Activated CD8-positive, alpha-beta memory T cell treated with anti-CD3 and anti-CD28 coated beads, Interleukin-2, amount 50 U/mL, for 24 hours (primary cell): ENCODE measurements around the gene C12orf56.
"Not testable (repeated sequence)": the region's sequence is repeated elsewhere in the genome, so short reads cannot be mapped to it uniquely, and the experiment has no call there.

Experiments used
- DNase-seq: peaks from one replicate; pipeline ENCODE4 v3.0.0-alpha.2; 2020; ENCODE audit errors: extremely low read depth

C12orf56 gene

DNA sequence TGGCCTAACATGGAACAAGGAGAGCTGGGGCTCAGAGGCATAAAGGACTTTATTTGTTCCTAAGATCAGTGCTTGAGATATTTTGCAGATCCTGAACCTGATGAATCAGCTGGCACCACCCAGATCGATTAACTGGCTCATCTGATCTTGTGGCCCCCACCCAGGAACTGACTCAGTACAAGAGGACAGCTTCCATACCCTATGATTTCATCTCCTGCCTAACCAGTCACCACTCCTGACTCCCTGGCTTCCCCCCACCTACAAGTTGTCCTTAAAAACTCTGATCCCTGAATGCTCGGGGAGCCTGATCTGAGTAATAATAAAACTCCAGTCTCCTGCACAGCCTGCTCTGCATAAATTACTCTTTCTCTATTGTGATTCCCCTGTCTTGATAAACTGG is 5.1 kb downstream of the C12orf56 start:
- no peak for DNase-seq

DNA sequence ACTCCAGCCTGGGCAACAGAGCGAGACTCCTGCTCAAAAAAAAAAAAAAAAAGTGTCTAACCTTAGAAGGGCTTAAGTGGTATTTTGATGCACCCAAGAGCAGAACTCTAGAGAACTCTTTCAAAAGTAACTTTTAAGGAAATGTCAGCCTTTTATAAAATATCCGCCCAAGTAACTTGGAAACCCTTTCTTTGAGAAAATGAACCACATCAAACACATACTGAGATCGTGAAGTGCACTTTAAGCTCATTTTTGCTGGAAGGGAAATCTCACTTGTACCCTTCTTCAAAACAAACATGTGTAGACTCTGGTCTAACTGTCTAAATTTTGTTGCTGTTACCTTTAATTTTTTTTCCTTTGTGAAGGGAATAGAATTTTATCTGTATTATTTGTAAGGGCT is 5.5 kb downstream of the C12orf56 start:
- no peak for DNase-seq

- no peak for DNase-seq
Observed at GRCh38 chr12:64383675-64384074, 6.9 kb downstream of the C12orf56 start.

- DNase-seq = no peak
Observed at GRCh38 chr12:64362721-64363305, 27.7 kb downstream of the C12orf56 start.

GRCh38 chr12:64361173-64361572 is 29.4 kb downstream of the C12orf56 start:
- DNase-seq = not testable (repeated sequence)

- DNase-seq = not testable (repeated sequence)
Observed at GRCh38 chr12:64356209-64356608, 34.3 kb downstream of the C12orf56 start.

GRCh38 chr12:64352181-64352580 is 38.4 kb downstream of the C12orf56 start:
- no peak for DNase-seq

- DNase-seq = no peak
Observed at GRCh38 chr12:64351265-64351664, 39.3 kb downstream of the C12orf56 start.

DNA sequence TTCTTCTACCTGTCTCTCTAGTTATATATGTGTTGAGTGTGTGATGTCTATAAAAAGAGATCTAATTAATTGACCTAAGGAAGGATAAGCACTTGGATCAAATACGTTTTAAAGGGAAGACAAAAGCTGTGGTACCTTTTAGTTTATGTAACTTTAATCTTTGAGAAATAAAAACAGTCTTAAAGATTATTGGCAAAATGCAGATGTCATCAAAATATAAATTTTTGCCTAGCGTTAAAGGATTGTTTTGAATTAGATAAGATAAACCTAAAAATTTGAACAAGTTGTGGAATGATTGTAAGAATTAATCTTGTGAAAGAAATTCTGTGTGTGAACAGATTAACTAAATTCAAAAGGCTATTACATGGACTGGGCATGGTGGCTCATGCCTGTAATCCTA is 42.9 kb downstream of the C12orf56 start:
- no peak for DNase-seq

DNA sequence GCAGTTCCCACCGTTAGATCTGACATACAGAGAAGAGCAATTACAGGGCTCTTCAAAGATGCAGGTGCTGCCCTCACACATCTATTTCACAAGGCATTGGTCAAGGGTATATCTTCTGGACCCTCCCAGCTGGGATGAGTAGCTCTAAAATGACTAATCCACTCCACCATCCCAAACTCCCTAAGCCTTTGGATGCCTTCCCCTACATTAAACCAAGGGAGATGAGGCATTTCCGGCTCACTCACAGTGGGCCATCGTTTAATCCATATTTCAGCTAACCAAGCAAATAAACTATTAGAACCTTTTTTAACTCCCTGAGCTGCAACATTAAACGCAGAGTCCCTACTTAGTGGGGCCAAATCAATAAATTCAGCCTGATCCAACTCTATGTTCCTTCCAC is 45.9 kb downstream of the C12orf56 start:
- DNase-seq = not testable (repeated sequence)

- DNase-seq = not testable (repeated sequence)
Observed at GRCh38 chr12:64340546-64340945, 50.0 kb downstream of the C12orf56 start.

- no peak for DNase-seq
Observed at GRCh38 chr12:64335886-64336466, 54.6 kb downstream of the C12orf56 start.

DNA sequence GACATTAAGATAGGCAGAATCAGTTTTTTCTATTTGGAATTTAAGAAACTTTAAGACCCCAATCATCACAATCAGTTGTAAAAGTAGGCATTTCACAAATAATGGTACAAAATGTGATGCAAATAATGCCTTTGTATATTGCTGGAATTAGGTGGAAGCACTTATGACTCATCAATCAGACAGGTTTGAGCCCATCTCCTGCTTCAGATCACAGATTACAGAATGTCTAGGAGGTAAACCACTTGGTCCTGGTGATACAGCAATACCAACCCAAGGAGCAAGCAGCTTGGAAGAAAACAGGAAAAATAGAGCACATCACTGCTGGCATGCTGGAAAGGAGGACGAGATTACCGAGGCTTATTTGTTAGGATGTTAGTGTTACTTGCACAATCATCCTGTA is 57.6 kb downstream of the C12orf56 start:
- DNase-seq = no peak

DNA sequence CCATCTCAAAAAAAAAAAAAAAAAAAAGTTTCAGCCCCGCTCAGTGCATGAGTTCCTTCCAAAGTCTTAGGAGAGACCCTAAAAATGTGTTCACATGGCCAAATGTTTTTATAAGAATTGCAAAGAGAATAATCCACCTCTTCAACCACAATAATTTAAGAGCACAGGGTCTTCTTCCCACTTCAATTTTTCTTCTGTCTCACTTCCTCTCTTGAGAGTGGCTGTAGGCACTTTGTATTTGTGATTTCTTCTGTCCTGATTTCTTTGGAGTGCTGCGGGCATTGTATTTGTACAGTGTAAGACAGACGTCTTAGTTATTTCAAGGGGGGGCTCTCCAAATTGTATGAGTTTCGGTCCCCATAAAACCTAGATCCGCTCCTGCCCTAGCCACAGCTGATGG is 58.3 kb downstream of the C12orf56 start:
- DNase-seq = no peak

- not testable (repeated sequence) for DNase-seq
Observed at GRCh38 chr12:64329031-64329710, 61.4 kb downstream of the C12orf56 start.

- DNase-seq = no peak
Observed at GRCh38 chr12:64325055-64325454, 65.5 kb downstream of the C12orf56 start.

GRCh38 chr12:64323476-64324225 is 66.9 kb downstream of the C12orf56 start:
- DNase-seq = no peak

GRCh38 chr12:64323006-64323405 is 67.6 kb downstream of the C12orf56 start:
- no peak for DNase-seq

GRCh38 chr12:64320611-64321010 is 69.9 kb downstream of the C12orf56 start:
- no peak for DNase-seq

DNA sequence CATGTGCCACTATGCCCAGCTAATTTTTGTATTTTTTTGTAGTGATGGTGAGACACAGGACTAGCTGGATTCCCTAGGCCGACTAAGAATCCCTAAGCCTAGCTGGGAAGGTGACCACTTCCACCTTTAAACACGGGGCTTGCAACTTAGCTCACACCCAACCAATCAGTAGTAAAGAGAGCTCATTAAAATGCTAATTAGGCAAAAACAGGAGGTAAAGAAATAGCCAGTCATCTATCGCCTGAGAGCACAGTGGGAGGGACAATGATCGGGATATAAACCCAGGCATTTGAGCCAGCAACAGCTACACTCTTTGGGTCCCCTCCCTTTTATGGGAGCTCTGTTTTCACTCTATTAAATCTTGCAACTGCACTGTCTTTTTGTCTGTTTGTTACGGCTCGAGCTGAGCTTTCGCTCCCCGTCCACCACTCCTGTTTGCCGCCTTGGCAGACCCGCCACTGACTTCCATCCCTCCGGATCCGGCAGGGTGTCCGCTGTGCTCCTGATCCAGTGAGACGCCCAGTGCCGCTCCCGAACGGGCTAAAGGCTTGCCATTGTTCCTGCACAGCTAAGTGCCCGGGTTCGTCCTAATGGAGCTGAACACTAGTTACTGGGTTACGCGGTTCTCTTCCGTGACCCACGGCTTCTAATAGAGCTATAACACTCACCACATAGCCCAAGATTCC is 70.9 kb downstream of the C12orf56 start:
- not testable (repeated sequence) for DNase-seq

DNA sequence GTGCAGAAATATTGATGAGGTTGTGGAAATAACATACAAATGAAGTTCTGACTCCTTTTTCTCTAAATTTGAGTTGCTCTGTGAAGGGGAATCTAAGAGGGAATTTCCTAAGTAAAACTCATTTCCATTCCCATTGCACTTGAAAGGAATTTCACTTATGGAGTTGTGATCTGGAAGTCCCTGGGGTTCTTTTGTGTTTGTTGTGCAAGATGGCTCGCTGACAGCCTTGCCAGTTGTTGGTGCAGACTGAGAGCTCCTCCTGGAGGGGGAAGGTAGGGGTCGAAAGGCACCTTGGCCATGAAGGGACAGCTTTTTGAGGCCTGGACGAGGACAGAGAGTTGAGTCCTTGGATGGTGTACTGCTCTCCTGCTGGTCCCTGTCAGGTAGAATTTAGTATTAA is 72.0 kb downstream of the C12orf56 start:
- DNase-seq = no peak

GRCh38 chr12:64311877-64312276 is 78.7 kb downstream of the C12orf56 start:
- DNase-seq = no peak
